SK-N-SH (cell line): Measurements from ENCODE around the gene PAQR6. TPM values are rescaled to one million over a fixed set of nuclear protein-coding genes. Genes with fewer than 3 reads are reported as not detected.

Source experiments
- CTCF ChIA-PET: fragments of 300-600, 350-600 bp; formaldehyde crosslinking; extraction: SDS; loops from one replicate; lab custom pipeline; 2021; lab: Yijun Ruan, JAX
- POLR2A ChIA-PET: fragments of 350-600 bp; sonication (Branson Sonifier 250); formaldehyde crosslinking; extraction: SDS; loops from one replicate; lab custom pipeline; 2020; ENCODE audit warnings: antibody characterized with exemption, inconsistent platforms; lab: Yijun Ruan, JAX
- DNase-seq: peaks from one replicate; pipeline ENCODE4 v3.0.0; 2012
- H2AFZ ChIP-seq: fragments of 200-600 bp; sonication (generic); 2 replicates; pipeline ENCODE4 v1.8.1; 2016; ENCODE audit warnings: antibody characterized with exemption, mild to moderate bottlenecking, low read depth
- H3F3A ChIP-seq: fragments of 200-600 bp; sonication (generic); replicated peaks from 2 replicates; pipeline ENCODE3; 2016; ENCODE audit warnings: antibody characterized with exemption, mild to moderate bottlenecking; ENCODE audit not compliant: insufficient read depth
- H3K27ac ChIP-seq, 2 experiments: fragments of 200-500 bp in 1 of 2; fragments of 200-600 bp in 1 of 2; sonication (Bioruptor generic) in 1 of 2; sonication (generic), shearing (Covaris generic) in 1 of 2; 2 replicates each; pipeline versions ENCODE4 v1.5.1 to v1.6.1; 2014 to 2016; ENCODE audit warnings: low read depth in 2 of 2, inconsistent platforms in 1 of 2, low read length in 1 of 2, mild to moderate bottlenecking in 1 of 2, mixed read lengths in 1 of 2
- H3K27me3 ChIP-seq: fragments of 200-600 bp; sonication (generic), shearing (Covaris generic); 2 replicates; pipeline ENCODE4 v1.6.1; 2016; ENCODE audit warnings: mixed run types; ENCODE audit not compliant: insufficient read depth
- H3K36me3 ChIP-seq, 2 experiments: fragments of 200-500 bp in 1 of 2; fragments of 200-600 bp in 1 of 2; sonication (Bioruptor generic) in 1 of 2; sonication (generic) in 1 of 2; replicated peaks in 1 of 2; 2 replicates each; pipeline versions ENCODE3 to v1.5.1; 2014 to 2016; ENCODE audit warnings: low read length in 1 of 2, mild to moderate bottlenecking in 1 of 2; ENCODE audit not compliant: insufficient read depth in 2 of 2, control insufficient read depth in 1 of 2
- H3K4me1 ChIP-seq, 2 experiments: fragments of 200-500 bp in 1 of 2; fragments of 200-600 bp in 1 of 2; sonication (Bioruptor generic) in 1 of 2; sonication (generic), shearing (Covaris generic) in 1 of 2; 2 replicates each; pipeline versions ENCODE4 v1.5.1 to v1.6.1; 2014 to 2016; ENCODE audit warnings: low read depth in 1 of 2, low read length in 1 of 2, mixed run types in 1 of 2; ENCODE audit not compliant: insufficient read depth in 2 of 2, control insufficient read depth in 1 of 2
- H3K4me2 ChIP-seq: fragments of 200-600 bp; sonication (generic), shearing (Covaris generic); 2 replicates; pipeline ENCODE4 v1.6.1; 2017; ENCODE audit warnings: mixed run types
- H3K4me3 ChIP-seq, 2 experiments: fragments of 200-500 bp in 1 of 2; fragments of 200-600 bp in 1 of 2; sonication (Bioruptor generic) in 1 of 2; sonication (generic), shearing (Covaris generic) in 1 of 2; 2 replicates each; pipeline versions ENCODE4 v1.5.1 to v1.8.1; 2014 to 2016; ENCODE audit warnings: low read depth in 2 of 2, inconsistent platforms in 1 of 2, low read length in 1 of 2, mild to moderate bottlenecking in 1 of 2, mixed read lengths in 1 of 2, moderate library complexity in 1 of 2
- H3K79me2 ChIP-seq: fragments of 200-600 bp; sonication (generic); 2 replicates; pipeline ENCODE4 v1.8.1; 2017; ENCODE audit warnings: mild to moderate bottlenecking; ENCODE audit not compliant: insufficient read depth
- H3K9ac ChIP-seq: fragments of 200-600 bp; sonication (generic); 2 replicates; pipeline ENCODE4 v1.6.1; 2017; ENCODE audit warnings: mixed run types
- H3K9me2 ChIP-seq: fragments of 200-600 bp; sonication (generic); 2 replicates; pipeline ENCODE4 v1.6.1; 2017; ENCODE audit warnings: mixed run types
- H3K9me3 ChIP-seq: fragments of 200-600 bp; sonication (generic); 2 replicates; pipeline ENCODE4 v1.6.1; 2017; ENCODE audit warnings: mixed run types, mild to moderate bottlenecking, moderate library complexity
- H4K20me1 ChIP-seq: fragments of 200-600 bp; sonication (generic); 2 replicates; pipeline ENCODE4 v1.6.1; 2017; ENCODE audit warnings: mild to moderate bottlenecking, mixed run types; ENCODE audit not compliant: insufficient read depth
- CHD2 ChIP-seq: fragments of 150-350 bp; IDR thresholded peaks from 2 replicates; pipeline ENCODE4 v1.6.1; 2018; ENCODE audit warnings: low read length; ENCODE audit not compliant: partially characterized antibody
- ELF1 ChIP-seq: IDR thresholded peaks from 2 replicates; pipeline ENCODE4 v1.4.0; 2012
- EP300 ChIP-seq, 2 experiments: IDR thresholded peaks; 2 replicates each; pipeline versions ENCODE4 v1.4.0 to v1.6.1; 2012; ENCODE audit warnings: borderline replicate concordance in 1 of 2, low read depth in 1 of 2, low read length in 1 of 2
- EZH2phosphoT487 ChIP-seq: fragments of 200-600 bp; sonication (generic); IDR thresholded peaks from 2 replicates; pipeline ENCODE4 v1.6.1; 2017; ENCODE audit warnings: low read depth, mixed run types, mild to moderate bottlenecking, antibody characterized with exemption, moderate library complexity, borderline replicate concordance
- GABPA ChIP-seq: IDR thresholded peaks from 2 replicates; pipeline ENCODE4 v1.4.0; 2012; ENCODE audit warnings: low read depth, mild to moderate bottlenecking
- MXI1 ChIP-seq: IDR thresholded peaks from 2 replicates; pipeline ENCODE4 v1.6.1; 2012; ENCODE audit warnings: mild to moderate bottlenecking, low read depth, low read length, improper control_type of control experiment
- NFIC ChIP-seq: IDR thresholded peaks from 2 replicates; pipeline ENCODE4 v1.4.0; 2012; ENCODE audit warnings: borderline replicate concordance
- POLR2AphosphoS5 ChIP-seq: IDR thresholded peaks from 2 replicates; pipeline ENCODE4 v1.6.1; 2012; ENCODE audit warnings: low read depth, low read length
- RAD21 ChIP-seq: IDR thresholded peaks from 2 replicates; pipeline ENCODE4 v1.6.1; 2012; ENCODE audit warnings: mild to moderate bottlenecking, low read length
- RCOR1 ChIP-seq: fragments of 150-350 bp; IDR thresholded peaks from 2 replicates; pipeline ENCODE4 v1.6.1; 2017; ENCODE audit warnings: antibody characterized with exemption, low read length
- RFX5 ChIP-seq: IDR thresholded peaks from 2 replicates; pipeline ENCODE4 v1.6.1; 2012; ENCODE audit warnings: mild to moderate bottlenecking, improper control_type of control experiment, low read length
- SIN3A ChIP-seq: IDR thresholded peaks from 2 replicates; pipeline ENCODE4 v1.6.1; 2012; ENCODE audit warnings: low read depth, mild to moderate bottlenecking, low read length, moderate library complexity, borderline replicate concordance
- SMC3 ChIP-seq: IDR thresholded peaks from 2 replicates; pipeline ENCODE4 v1.6.1; 2012; ENCODE audit warnings: low read depth, low read length, improper control_type of control experiment
- TAF1 ChIP-seq: IDR thresholded peaks from 2 replicates; pipeline ENCODE4 v1.6.1; 2012; ENCODE audit warnings: low read depth, mild to moderate bottlenecking, low read length, moderate library complexity, borderline replicate concordance
- TCF12 ChIP-seq: IDR thresholded peaks from 2 replicates; pipeline ENCODE4 v1.4.0; 2012
- YY1 ChIP-seq: IDR thresholded peaks from 2 replicates; pipeline ENCODE4 v1.4.0; 2012; ENCODE audit warnings: low read depth, mild to moderate bottlenecking
- WGBS: methylation state at CpG from one replicate; pipeline ENCODE4 v1.1.6; 2017; ENCODE audit warnings: low lambda C conversion rate; 5-methylcytosine and 5-hydroxymethylcytosine counted together
- polyA plus RNA-seq, 3 experiments: library from polyadenylated mRNA; depleted of rRNA; stranded (reverse); fragments of >200 nt; gene quantifications; 2 replicates each; pipeline ENCODE4 v1.2.3, GENCODE V29; 2012
- TF ChIP-seq, protein P1 (sequence below): IDR thresholded peaks from 2 replicates; pipeline ENCODE4 v1.4.0; 2012; ENCODE audit warnings: low read depth, borderline replicate concordance
- TF ChIP-seq, protein P2 (sequence below): IDR thresholded peaks from 2 replicates; pipeline ENCODE4 v1.6.1; 2012; ENCODE audit warnings: mild to moderate bottlenecking, low read depth, low read length, moderate library complexity
- TF ChIP-seq, protein P3 (sequence below): IDR thresholded peaks from 2 replicates; pipeline ENCODE4; 2012
- TF ChIP-seq, protein P4 (sequence below): fragments of 150-350 bp; IDR thresholded peaks from 2 replicates; pipeline ENCODE4 v1.6.1; 2016; ENCODE audit warnings: mild to moderate bottlenecking, low read depth, low read length
- TF ChIP-seq, protein P5 (sequence below): IDR thresholded peaks from 2 replicates; pipeline ENCODE4 v1.4.0; 2012; ENCODE audit warnings: low read depth, borderline replicate concordance
- TF ChIP-seq, protein P6 (sequence below): IDR thresholded peaks from 2 replicates; pipeline ENCODE4 v1.4.0; 2012; ENCODE audit warnings: low read depth

The PAQR6 gene
- polyA plus RNA-seq, 1 of the 3 experiments (the other 2 are of a cell fraction): 2.4 TPM

DNA sequence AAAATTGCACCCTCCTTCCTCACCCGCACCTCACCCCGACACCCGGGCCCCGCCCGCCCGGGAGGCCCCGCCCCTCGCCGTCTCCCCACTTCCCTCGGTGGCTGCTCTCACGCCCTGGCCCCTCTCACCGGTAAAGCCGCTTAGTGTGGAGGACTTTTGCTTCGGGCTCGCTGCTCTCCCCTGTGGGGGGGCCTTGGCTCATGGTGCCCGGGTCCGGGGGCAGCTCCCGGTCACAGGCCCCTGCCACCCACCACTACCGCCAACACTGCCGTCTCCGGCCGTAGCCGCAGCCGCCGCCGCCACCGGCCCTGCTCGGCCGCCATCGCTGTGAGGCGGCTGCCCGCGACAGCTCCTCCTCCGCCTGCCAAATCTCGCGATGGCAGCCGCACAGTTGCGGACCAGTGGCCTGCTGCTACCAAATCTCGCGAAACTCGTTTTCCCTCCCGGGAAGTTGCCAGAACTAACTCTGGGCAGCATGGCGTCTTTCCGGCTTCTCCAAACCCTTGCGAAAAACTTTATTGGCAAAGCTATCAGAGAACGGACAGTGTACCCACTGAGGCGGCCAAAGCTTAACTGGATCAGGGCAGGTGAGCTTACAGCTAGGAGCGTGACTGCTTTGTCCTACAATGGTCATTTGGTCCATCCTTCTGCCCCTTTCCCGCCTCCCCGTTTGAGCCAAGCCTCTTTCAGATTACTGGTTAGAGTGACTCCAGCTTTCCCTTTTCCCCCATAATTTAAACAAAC lies 34.8 kb upstream of the PAQR6 start, which contains the start of gene SMG5:
Gene SMG5, minus strand, starts transcription at position 347 of the 744 bp plus-strand sequence. Its CDS starts 145 bp downstream, at position 202.
- WGBS: 2% methylated on average over 40 of the region's 50 CpGs
- POLR2A ChIA-PET: interaction anchor here (0.6 to 2.3 kb wide), 12 partner anchors 9 to 342 kb away, joined by 3 to 14 read pairs (median 4); partner anchors contain the start of genes BGLAP, GLMP and PMF1
- no peaks in the 10 kb centered on the region for H3K27me3 ChIP-seq
- H4K20me1 ChIP-seq: peaks cover 31% of the 10 kb centered on the region
- peak within 1 kb of the TSS; percentile 67 to 87 for H3K4me3 ChIP-seq
- H3K27ac ChIP-seq: peak within 1 kb of the TSS; percentile 69 to 86
- H3K9ac ChIP-seq: peak within 1 kb of the TSS; percentile 84
- DNase-seq: peak; percentile 96
- TF ChIP-seq SIN3A (peak; percentile 99), MXI1 (peak; percentile 84), NFIC (0 out of 2 replicates have a peak, but pooled peaks have one; percentile 18), POLR2AphosphoS5 (peak; percentile 83), RCOR1 (peak; percentile 67; the same call in 1 of the 2 replicates), EP300 (IDR thresholded peaks at IDR 0.05; ENCODE audit: borderline replicate concordance in 1 of 2, low read depth in 1 of 2, low read length in 1 of 2) (peak in 1 of 2 experiments; percentile 61; a peak in 1 of 4 replicates), EZH2phosphoT487 (no peak), CHD2 (peak; percentile 100), RAD21 (no peak), SMC3 (no peak), TCF12 (peak; percentile 38; the same call in 1 of the 2 replicates), ELF1 (peak; percentile 93), TAF1 (peak; percentile 95), RFX5 (no peak), YY1 (peak; percentile 98), GABPA (peak; percentile 83)
- TF ChIP-seq, protein P1, sequence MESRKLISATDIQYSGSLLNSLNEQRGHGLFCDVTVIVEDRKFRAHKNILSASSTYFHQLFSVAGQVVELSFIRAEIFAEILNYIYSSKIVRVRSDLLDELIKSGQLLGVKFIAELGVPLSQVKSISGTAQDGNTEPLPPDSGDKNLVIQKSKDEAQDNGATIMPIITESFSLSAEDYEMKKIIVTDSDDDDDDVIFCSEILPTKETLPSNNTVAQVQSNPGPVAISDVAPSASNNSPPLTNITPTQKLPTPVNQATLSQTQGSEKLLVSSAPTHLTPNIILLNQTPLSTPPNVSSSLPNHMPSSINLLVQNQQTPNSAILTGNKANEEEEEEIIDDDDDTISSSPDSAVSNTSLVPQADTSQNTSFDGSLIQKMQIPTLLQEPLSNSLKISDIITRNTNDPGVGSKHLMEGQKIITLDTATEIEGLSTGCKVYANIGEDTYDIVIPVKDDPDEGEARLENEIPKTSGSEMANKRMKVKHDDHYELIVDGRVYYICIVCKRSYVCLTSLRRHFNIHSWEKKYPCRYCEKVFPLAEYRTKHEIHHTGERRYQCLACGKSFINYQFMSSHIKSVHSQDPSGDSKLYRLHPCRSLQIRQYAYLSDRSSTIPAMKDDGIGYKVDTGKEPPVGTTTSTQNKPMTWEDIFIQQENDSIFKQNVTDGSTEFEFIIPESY: peak; percentile 100
- TF ChIP-seq, protein P2, sequence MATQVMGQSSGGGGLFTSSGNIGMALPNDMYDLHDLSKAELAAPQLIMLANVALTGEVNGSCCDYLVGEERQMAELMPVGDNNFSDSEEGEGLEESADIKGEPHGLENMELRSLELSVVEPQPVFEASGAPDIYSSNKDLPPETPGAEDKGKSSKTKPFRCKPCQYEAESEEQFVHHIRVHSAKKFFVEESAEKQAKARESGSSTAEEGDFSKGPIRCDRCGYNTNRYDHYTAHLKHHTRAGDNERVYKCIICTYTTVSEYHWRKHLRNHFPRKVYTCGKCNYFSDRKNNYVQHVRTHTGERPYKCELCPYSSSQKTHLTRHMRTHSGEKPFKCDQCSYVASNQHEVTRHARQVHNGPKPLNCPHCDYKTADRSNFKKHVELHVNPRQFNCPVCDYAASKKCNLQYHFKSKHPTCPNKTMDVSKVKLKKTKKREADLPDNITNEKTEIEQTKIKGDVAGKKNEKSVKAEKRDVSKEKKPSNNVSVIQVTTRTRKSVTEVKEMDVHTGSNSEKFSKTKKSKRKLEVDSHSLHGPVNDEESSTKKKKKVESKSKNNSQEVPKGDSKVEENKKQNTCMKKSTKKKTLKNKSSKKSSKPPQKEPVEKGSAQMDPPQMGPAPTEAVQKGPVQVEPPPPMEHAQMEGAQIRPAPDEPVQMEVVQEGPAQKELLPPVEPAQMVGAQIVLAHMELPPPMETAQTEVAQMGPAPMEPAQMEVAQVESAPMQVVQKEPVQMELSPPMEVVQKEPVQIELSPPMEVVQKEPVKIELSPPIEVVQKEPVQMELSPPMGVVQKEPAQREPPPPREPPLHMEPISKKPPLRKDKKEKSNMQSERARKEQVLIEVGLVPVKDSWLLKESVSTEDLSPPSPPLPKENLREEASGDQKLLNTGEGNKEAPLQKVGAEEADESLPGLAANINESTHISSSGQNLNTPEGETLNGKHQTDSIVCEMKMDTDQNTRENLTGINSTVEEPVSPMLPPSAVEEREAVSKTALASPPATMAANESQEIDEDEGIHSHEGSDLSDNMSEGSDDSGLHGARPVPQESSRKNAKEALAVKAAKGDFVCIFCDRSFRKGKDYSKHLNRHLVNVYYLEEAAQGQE: peak; percentile 63; the same call in 1 of the 2 replicates
- TF ChIP-seq, protein P3, sequence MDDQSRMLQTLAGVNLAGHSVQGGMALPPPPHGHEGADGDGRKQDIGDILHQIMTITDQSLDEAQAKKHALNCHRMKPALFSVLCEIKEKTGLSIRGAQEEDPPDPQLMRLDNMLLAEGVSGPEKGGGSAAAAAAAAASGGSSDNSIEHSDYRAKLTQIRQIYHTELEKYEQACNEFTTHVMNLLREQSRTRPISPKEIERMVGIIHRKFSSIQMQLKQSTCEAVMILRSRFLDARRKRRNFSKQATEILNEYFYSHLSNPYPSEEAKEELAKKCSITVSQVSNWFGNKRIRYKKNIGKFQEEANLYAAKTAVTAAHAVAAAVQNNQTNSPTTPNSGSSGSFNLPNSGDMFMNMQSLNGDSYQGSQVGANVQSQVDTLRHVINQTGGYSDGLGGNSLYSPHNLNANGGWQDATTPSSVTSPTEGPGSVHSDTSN: no peak
- TF ChIP-seq, protein P4, sequence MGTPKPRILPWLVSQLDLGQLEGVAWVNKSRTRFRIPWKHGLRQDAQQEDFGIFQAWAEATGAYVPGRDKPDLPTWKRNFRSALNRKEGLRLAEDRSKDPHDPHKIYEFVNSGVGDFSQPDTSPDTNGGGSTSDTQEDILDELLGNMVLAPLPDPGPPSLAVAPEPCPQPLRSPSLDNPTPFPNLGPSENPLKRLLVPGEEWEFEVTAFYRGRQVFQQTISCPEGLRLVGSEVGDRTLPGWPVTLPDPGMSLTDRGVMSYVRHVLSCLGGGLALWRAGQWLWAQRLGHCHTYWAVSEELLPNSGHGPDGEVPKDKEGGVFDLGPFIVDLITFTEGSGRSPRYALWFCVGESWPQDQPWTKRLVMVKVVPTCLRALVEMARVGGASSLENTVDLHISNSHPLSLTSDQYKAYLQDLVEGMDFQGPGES: no peak
- TF ChIP-seq, protein P5, sequence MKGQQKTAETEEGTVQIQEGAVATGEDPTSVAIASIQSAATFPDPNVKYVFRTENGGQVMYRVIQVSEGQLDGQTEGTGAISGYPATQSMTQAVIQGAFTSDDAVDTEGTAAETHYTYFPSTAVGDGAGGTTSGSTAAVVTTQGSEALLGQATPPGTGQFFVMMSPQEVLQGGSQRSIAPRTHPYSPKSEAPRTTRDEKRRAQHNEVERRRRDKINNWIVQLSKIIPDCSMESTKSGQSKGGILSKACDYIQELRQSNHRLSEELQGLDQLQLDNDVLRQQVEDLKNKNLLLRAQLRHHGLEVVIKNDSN: 0 out of 2 replicates have a peak, but pooled peaks have one; percentile 17
- TF ChIP-seq, protein P6, sequence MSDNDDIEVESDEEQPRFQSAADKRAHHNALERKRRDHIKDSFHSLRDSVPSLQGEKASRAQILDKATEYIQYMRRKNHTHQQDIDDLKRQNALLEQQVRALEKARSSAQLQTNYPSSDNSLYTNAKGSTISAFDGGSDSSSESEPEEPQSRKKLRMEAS: peak; percentile 87
- peak within 1 kb of the TSS; percentile 89 for H3K4me2 ChIP-seq
- H3K79me2 ChIP-seq: peaks cover 59% of the 10 kb centered on the region
- H3K9me3 ChIP-seq: no peaks in the 10 kb centered on the region
- H3K4me1 ChIP-seq: peaks cover 10 to 17% of the 10 kb centered on the region in 2 experiments; a peak in 2 of 4 replicates
- H2AFZ ChIP-seq: peak within 1 kb of the TSS; percentile 95
- CTCF ChIA-PET: interaction anchor here (0.7 to 3.9 kb wide), 17 partner anchors 9 to 163 kb away, joined by 3 to 18 read pairs (median 4); partner anchors contain the start of gene VHLL
- no peaks in the 10 kb centered on the region for H3K9me2 ChIP-seq
- peaks cover 19 to 23% of the 10 kb centered on the region in 2 experiments for H3K36me3 ChIP-seq
- H3F3A ChIP-seq: peaks cover 9% of the 10 kb centered on the region
